Measurements from ENCODE around the gene TDRD1.

Gene TDRD1

DNA sequence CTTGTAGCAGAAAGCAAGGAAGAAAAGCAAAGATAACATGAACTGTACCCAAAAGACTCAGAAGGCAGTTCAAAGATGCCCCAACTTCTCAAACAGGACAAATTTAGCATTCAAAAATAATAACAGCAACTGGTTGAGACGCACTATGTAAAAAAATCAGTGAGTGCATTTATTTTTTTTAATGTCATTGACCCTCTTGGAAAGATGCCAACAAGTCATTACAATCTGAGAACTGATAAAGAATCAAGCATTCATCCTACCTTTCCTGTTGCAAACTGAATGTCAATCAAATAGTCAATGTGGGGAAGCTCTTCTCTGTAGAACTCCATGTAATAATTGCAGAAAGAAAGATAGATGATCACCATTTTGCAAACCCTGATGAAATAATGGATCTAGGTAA is 3.5 kb upstream of the TDRD1 start:
- no peak for DNase-seq (ENCODE audit: low read depth in 2 of 2)

DNA sequence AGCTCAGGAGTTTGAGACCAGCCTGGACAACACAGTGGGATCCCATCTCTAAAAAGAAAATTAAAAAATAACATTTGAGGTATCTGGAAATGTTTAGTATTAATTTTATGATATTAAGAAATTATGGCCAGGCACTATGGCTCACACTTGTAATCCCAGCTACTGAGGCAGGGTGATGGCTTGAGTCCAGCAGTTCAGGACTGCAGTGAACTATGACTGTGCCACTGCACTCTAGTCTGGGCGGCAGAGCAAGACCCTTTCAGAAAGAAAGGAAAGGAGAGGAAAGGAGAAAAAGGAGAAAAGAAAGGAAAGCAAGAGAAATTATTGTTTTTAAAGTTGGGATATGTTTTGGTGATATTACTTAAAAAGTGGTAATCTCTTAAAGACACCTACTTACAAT is 2.6 kb upstream of the TDRD1 start:
- no peak for DNase-seq (ENCODE audit: low read depth in 2 of 2)

DNA sequence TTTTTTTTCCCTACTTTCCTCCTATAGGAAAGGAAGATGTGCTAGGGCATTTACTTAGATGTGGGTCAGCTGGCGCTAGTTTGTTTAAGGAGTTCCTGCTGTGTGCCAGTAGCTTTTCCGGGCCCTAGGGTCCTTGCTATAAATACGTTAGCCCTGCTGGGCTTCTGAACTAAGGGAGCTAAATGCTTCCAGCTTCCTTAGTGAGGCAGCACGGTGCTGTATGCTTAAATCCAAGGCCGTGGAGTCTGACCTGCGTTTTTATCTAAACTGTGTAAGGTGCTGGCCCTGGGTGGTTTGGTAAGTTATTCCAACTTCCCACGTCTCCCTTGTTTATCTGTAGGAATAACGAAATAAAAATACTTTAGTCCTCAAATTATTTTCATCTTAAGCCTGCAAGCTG is 594 bp downstream of the TDRD1 start:
- no peak for DNase-seq (ENCODE audit: low read depth in 2 of 2)

DNA sequence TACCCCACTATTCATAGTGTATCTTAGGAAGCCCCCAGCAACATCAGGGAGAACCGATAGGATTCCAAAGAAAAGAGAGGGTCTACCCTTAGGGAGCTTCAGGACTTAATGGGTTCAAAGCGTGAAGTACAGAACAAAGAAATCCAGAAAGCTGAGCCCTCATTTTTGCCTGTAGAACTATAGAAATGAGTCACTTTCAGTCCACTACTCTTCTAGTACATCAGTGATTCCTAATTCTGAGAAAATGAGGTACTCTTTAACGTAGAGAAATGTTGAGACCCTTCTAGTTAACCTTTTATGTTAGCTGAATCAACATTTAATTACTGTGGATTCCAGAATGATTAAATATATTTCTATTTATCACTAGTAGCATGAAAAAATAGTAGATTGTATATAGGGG is 1.8 kb downstream of the TDRD1 start:
- DNase-seq (ENCODE audit: low read depth in 2 of 2), result no peak

DNA sequence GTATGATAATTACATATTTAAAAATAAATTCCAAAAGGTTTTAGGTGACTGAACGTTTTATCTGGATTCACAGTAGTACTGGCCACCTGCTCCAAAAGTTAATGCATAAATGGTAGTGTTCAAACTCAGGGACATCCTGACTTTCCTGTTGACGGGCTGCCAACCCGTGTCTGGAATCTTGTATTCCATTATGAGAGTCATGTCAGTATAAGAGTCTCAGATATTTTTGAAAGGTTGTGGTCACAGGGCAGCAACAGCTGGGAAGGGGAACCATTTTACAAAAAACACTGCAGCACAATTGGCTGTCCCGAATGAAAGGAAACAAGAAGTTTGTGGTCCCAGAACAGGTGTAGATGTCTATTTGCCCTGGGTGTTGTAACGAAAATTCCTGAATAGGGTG is 2.8 kb downstream of the TDRD1 start:
- no peak for DNase-seq (ENCODE audit: low read depth in 2 of 2)

DNA sequence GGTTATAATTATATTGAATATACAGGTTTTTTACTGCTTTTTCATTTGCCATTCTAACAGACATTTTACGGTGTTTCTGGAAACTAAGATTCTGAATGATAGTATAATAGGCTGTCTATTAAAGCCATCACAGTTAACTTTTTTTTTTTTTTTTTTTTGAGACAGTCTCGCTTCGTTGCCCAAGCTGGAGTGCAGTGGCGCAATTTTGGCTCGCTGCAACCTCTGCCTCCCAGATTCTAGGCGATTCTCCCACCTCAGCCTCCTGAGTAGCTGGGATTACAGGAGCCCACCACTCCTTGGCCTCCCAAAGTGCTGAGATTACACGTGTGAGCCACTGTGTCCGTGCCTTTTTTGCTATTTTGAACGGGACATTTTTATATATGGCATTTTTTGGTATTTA is 4.4 kb downstream of the TDRD1 start:
- no peak for DNase-seq (ENCODE audit: low read depth in 2 of 2)

DNA sequence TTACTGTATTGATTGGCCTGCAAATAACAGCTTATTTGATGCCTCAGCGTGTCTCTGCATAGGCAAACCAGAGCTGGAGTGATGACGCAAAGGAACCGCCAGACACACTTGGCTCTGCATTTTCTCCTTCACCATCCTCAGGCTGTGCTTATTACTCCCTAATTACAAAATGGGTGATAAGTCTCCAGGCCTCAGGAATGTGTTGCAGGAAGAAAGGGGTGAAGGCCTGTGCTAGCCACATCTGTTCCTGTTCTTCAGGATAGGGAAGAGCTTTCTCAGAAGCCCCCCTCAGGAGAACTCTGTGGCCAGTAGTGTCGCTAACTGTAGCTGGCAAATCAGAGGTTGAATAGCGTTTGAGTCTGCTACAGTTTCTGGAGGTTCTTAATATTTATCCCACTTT is 5.1 kb downstream of the TDRD1 start:
- no peak for DNase-seq (ENCODE audit: low read depth in 2 of 2)

DNA sequence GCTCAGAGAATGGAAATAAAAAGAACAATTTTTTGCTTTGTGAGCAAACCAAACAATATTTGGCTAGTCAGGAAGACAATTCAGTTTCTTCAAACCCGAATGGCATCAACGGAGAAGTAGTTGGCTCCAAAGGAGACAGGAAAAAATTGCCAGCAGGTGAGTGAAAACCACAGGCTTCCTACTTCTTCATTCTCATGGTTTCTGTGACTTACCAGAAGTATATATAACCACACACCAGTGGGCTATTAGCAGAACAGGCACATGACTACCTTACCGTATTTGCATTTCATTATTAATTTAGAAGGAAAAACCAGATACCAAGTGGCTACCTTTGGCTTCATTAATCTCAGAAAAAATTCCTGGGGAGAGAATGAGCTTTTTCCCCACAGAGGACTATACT is 8.8 kb downstream of the TDRD1 start:
- no peak for DNase-seq (ENCODE audit: low read depth in 2 of 2)

DNA sequence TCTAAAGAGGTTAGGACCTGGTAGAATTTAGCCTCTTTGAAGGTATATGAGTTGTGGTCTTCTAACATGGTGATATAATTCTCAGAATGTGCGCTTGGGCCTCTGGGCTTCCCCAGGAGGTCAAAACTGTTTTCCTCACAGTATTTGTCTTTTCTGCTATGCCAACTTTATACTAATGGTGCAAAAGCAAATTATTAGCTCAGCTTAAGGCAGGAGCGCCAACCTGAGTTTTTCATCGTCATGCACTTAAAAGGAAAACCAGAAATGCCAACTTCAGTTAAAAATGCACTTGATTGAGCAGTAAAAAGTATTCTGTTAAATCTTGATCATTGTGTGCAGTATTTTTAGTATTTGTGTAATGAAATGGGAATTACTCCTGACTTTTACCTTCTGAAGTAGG is 9.7 kb downstream of the TDRD1 start:
- DNase-seq (ENCODE audit: low read depth in 2 of 2), result no peak

DNA sequence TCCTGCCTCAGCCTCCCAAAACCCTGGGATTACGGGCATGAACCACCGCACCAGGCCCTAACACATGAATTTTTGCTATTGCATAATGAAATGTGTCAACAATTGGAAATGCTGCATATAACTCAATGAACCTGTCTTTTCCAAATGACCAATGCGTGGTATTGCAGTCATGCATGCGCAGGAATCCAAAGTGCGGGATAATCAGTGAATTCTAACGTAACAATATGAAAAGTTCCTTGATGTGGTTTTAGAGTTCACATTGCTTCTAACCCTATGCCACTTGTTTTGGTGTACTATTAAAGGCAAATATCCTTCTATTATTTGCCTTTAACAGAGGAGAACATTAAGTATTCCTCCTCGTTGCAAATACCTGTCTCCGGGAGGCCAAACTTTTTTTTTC is 10.5 kb downstream of the TDRD1 start:
- no peak for DNase-seq (ENCODE audit: low read depth in 2 of 2)

DNA sequence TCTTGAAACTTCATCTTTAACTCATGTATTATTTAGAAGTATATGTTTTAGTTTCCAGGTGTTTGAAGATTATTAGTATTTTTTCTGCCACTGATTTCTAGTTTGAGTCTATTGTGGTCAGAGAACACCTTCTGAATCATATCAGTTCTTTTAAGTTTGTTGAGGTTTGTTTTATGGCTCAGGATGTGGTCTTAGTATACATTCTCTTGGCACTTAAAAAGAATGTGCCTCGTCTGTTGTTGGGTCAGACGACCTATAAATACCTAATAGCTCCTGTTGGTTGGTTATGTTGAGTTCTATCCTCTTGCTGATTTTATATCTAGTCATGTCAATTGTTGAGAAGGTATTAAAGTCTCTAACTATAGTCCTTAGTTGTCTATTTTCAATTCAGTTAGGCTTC is 15.9 kb downstream of the TDRD1 start:
- DNase-seq (ENCODE audit: low read depth in 2 of 2), result no peak

DNA sequence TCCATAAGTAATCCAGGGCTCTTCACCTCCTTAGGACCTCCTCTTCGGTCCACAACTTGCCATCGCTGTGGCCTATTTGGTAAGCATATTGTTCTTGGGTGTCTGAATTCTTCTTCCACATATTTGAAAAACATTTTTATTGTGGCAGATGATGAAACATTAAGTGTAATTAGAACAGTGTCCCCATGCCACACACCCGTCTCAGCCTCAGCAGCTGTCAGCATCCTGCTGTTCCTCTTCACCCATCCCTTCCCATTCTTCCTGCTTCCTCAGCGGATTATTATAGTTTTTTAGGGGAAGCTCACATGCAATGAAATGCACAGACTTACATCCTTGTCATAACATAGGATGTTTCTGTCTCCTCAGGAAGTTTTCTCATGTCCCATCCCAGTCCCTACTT is 20.1 kb downstream of the TDRD1 start:
- no peak for DNase-seq (ENCODE audit: low read depth in 2 of 2)

DNA sequence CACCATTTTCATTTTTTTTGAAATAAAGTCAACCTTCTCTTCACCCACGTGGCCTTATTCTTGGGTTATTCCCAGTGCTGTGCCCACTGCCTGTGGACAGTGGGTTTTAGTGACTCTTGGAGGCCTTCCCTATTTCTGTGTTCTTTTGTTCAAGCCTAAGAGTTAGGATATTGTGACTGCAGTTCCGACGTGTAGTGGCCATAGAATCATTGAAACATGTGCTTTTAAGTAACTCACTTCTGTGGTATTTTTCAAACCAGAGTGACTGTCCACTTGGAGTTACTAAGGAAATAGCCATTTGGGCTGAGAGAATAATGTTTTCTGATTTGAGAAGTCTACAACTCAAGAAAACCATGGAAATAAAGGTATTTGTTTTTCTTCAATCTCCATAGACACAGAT is 23.7 kb downstream of the TDRD1 start:
- no peak for DNase-seq (ENCODE audit: low read depth in 2 of 2)

DNA sequence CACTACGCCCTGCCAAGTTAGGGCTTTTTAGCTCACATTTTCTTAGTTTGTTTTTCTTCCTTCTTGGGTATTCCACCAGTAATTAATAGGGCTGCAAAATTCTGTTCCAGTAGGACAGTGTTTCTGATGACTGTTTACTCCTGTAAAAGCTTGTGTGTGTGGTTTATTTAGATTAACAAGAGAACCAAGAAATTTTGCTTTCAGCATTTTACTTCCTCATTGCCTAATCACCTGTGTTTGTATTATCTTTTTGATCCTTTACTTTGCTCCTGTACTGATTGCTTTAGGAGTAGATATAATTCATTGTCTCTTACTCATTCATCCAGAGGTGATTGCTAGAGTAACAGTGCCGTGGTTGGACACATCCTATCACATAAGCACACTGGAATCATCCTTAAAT is 27.7 kb downstream of the TDRD1 start:
- DNase-seq (ENCODE audit: low read depth in 2 of 2), result no peak

DNA sequence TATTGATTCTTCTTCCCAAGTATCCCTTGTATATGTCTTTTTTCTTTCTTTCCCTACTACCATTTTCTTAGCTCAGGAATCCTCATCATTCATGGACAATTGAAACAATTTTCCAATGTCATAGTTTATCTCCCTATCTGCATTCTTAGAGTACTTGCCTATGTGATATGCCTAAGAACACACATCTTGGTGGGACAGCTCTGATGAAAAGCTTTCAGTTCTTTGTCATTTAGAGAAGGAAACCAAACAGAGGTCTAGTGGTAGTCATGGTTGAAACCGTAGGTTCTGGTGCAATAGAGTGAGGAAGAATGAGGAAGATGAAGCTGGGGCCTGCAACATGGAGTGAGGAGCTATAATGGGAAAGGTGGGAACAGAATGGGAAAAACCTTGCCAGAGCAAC is 28.2 kb downstream of the TDRD1 start:
- no peak for DNase-seq (ENCODE audit: low read depth in 2 of 2)

DNA sequence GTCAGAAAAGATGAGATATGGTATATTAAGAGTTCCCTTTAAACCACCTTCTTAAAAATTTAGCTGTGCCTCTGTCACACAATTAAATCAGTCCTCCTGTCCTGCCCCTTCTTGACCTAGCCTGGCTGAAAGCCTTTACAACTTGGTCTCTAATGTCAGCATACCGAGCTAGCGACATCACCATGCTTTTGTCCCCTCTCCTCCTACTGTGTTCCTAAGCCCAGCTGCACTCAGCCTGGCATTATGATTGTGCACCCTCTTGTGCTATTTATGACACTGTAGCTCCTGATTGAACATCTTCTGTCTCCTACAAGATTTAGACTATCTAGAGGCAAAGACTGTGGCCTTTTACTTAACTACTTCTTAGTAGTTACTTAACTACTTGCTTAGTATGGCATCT is 29.2 kb downstream of the TDRD1 start:
- no peak for DNase-seq (ENCODE audit: low read depth in 2 of 2)

DNA sequence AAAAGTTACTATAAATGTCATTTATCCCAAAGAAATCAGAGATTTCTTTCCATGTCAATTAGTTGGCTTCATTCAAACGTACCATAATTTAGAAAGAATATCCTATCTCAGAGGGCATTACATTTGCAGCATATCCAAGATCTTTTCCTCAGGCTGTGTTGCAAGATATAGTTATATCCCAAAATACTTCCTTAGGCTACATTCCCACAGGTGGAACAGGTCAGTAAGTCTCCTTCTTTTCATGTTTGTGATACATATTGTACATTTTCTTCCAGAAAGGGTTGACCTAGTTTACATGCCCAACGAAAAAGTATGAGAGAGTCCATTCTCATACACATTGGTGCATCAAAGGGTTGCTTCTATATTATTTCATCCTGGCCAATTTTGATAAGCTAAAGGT is 33.0 kb downstream of the TDRD1 start:
- no peak for DNase-seq (ENCODE audit: low read depth in 2 of 2)

DNA sequence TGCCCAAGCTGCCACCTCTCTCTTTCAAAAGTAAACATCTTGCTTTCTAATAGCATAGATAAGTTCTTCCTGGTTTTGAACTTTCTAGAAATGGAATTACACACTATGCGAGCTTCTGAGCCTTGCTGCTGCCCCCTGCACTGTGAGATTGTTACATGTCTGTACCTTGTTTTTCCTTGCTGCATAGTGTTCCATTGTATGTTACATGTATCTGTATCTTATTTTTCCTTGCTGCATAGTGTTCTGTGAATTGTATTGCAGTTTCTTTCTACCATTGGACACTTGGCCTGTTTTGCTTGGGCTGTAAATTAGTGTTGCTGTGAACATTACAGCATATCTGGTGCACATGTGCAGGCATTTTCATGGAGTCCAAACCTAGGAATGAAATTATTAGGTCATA is 35.9 kb downstream of the TDRD1 start:
- DNase-seq (ENCODE audit: low read depth in 2 of 2), result no peak

DNA sequence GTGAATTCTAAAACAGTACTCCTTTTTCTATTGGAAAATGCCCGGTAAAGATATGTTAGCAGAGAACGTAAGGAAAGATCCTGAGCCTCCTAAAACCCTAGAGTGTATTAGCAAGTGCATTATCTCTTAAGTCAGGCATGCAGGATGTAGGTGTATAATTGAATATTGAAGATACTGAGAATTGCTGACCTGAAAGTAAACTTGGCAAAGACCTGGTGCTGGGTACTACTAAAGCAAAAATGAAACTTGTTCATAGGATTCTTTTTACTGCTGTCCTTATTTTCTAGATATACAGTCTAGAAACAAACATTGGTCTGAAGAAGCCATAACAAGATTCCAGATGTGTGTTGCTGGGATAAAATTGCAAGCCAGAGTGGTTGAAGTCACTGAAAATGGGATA is 41.1 kb downstream of the TDRD1 start:
- no peak for DNase-seq (ENCODE audit: low read depth in 2 of 2)

DNA sequence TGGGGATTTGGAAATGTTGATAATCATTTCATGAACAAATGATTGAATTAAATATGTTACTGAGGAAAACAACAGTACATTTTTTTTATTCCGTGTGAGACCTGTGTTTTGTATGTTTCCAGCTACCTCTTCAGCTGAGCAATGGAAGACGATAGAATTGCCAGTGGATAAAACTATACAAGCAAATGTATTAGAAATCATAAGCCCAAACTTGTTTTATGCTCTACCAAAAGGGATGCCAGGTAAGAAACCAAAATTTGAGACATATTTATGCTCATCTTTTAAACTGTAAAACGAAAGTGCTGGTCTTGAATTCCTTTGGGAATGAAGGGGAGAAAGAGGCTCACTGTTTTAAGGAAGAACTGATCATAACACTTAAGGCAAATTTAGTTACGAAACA is 42.1 kb downstream of the TDRD1 start:
- DNase-seq (ENCODE audit: low read depth in 2 of 2), result no peak

DNA sequence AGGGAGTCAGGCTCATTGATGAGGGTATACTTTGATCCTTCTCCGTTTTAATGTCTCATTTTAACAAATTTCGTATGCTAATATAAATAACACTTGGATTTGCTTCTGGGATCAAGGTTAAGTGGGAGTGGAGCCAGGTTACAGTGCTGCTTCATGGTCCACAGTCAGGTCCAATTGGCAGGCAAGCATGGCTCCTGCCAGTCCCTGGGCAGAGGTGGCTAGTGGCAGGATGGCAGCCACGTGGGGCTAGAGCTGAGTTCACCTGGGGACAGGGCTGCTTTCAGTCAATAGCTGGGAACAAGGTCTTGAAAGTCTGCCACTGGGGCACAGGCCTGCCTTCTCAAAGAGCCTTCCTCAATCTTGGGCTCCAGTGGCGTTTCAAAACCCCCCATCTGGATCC is 43.9 kb downstream of the TDRD1 start:
- no peak for DNase-seq (ENCODE audit: low read depth in 2 of 2)

DNA sequence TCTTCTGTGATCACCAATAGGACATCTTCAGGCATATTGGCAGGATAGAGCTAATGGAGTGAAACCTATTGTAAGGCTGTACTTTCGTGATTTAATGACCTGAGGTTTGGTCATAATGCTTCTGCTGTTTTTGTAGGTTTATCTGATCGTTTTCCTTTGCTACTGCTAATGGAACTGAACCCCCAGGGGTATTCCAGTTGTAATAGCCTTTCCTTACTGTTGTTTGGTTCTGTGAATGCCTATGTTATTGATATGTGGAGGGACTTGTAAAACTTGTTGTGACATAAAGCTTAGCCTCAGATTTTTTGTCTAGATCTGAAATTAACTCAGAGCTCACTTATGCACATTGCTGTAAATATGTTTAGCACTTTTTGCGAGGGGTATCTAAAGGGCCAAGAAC is 49.0 kb downstream of the TDRD1 start:
- no peak for DNase-seq (ENCODE audit: low read depth in 2 of 2)

DNA sequence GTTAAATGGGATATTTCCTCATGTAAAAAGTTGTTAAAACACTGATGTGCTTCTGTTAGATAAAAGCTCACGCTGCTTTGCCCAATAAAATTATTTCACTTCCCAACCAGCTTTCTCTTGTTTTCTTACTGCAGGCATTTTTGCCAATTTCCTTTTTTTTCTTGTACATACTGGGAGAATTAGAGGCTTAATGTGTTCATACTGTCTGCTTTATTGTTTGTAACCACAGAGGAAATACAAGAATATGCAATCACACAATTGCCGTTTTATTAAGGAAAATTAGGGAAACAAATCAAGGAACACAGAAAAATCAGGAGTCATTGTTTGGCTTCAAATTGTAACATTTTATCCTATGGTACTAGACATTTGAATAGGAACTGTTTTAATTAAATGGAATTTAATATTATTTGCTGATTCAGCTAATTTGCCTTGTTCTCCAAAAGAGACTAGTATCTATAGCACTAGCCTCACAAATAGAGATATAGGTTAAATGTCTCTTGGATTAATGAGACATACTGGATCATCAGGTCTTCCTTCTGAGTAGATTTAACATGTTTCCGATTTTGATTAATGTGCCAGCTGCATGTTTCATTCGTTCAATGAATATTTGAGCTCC is 53.5 kb downstream of the TDRD1 start:
- no peak for DNase-seq (ENCODE audit: low read depth in 2 of 2)

DNA sequence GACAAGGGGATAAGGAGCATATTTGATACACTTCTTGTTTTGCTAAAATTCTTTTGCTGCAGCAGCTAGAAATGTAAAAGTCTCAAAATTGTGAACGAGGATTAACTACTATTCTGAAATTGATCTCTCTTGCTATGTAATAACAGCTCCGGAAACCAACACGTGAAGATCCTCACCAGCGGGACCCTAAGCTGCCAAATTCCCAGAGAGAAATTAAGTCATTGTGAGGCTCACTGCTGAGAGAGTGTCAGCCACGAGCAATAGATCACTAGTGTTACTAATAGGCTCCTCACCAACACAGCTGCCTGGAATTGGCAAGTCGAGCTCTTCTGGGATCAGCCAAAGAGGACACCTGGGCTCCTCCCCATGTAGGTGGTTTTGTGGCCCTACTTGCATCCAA is 54.3 kb downstream of the TDRD1 start:
- no peak for DNase-seq (ENCODE audit: low read depth in 2 of 2)

DNA sequence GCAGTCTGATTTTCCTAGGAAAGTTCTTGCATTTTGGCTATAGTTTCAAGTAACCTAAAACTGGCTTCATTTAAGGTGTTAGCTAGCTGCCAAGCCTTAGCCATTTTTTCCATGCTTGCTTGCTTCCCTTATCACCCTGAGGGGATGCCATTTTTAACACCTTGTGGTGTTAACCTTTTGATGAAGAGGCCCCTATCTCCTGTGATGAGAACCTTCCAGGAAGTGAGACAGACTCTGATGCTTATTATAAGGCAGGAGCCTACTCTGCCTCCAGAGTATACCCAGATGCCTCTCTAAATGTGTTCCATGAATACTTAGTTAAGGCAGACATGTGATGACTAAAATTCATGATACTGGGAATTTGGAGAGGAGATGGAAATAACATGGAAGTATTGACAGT is 55.0 kb downstream of the TDRD1 start:
- no peak for DNase-seq (ENCODE audit: low read depth in 2 of 2)

Data from activated CD8-positive, alpha-beta memory T cell treated with anti-CD3 and anti-CD28 coated beads for 4 hours (primary cell).